Esophagus squamous epithelium (tissue), 5 donors: ENCODE measurements around the gene NFKBIB. TPM values are rescaled to one million over a fixed set of nuclear protein-coding genes. Genes with fewer than 3 reads are reported as not detected.
"Not testable (repeated sequence)": the region's sequence is repeated elsewhere in the genome, so short reads cannot be mapped to it uniquely, and the experiment has no call there.

Experiments
- DNase-seq: peaks from one replicate; lab custom pipeline; 2025; lab: John Stamatoyannopoulos, UW
- H3K27ac ChIP-seq, 4 donors: fragments of 200-600 bp; sonication (generic); one replicate each; pipeline ENCODE4 v1.5.1; 2016 to 2019; ENCODE audit warnings: mild to moderate bottlenecking in 1 of 4
- H3K27me3 ChIP-seq, 4 donors: fragments of 200-600 bp; sonication (generic); 1 replicate in 3 of 4; 2 replicates in 1 of 4; pipeline versions ENCODE4 v1.5.1 to v1.6.0; 2017 to 2021; ENCODE audit warnings: antibody characterized with exemption in 1 of 4
- H3K36me3 ChIP-seq, 3 donors: fragments of 200-600 bp; sonication (generic); one replicate each; pipeline ENCODE4 v1.5.1; 2016 to 2019
- H3K4me1 ChIP-seq, 3 donors: fragments of 200-600 bp; sonication (generic); one replicate each; pipeline ENCODE4 v1.5.1; 2017 to 2019
- H3K4me3 ChIP-seq, 4 donors: fragments of 200-600 bp; sonication (generic); 1 replicate in 3 of 4; 2 replicates in 1 of 4; pipeline ENCODE4 v1.5.1; 2016 to 2019; ENCODE audit warnings: mild to moderate bottlenecking in 2 of 4, moderate library complexity in 1 of 4
- H3K9me3 ChIP-seq, 3 donors: fragments of 200-600 bp; sonication (generic); one replicate each; pipeline ENCODE4 v1.5.1; 2016 to 2019
- CTCF ChIP-seq, 6 experiments: fragments of 450-650 bp in 4 of 6; fragments of 200-600 bp in 2 of 6; sonication (generic) in 2 of 6; IDR thresholded peaks; one replicate each; pipeline ENCODE4 v1.5.1; 2016 to 2019; ENCODE audit warnings: antibody characterized with exemption in 6 of 6, mild to moderate bottlenecking in 4 of 6, moderate library complexity in 4 of 6
- POLR2A ChIP-seq, 4 donors: fragments of 450-650 bp; IDR thresholded peaks; one replicate each; pipeline ENCODE4 v1.6.1; 2017; ENCODE audit warnings: antibody characterized with exemption in 4 of 4, mild to moderate bottlenecking in 4 of 4, moderate library complexity in 3 of 4
- WGBS, 2 donors: methylation state at CpG; one replicate each; pipeline ENCODE4 v1.1.5; 2018; 5-methylcytosine and 5-hydroxymethylcytosine counted together
- intact Hi-C: fragments of 100-400 bp; cut with DNase I; formaldehyde crosslinking; loops from one replicate; pipeline ENCODE4 v1.15.0; 2022
- total RNA-seq, 4 donors: library from RNA; depleted of rRNA; stranded (reverse); fragments of >200 nt; gene quantifications; one replicate each; pipeline ENCODE4 v1.1.0, GENCODE V29; 2016
- donor health status: DM: yes; HTN: yes; CAD: no.

The NFKBIB gene
- total RNA-seq, 4 donors from 2014 or later: 22.0 to 34.0 (median 26.7) TPM

- H3K36me3 ChIP-seq: peaks cover 0 to 33% (median 8%) of the 10 kb centered on the region in 3 donors
- no peaks in the 10 kb centered on the region for H3K27me3 ChIP-seq
- DNase-seq: no peak
- peak overlapping the region; percentile 63 to 93 (median 72) for H3K4me3 ChIP-seq
- WGBS, 2 donors: 21 to 25% methylated on average over 4 to 7 of the region's 8 CpGs
- peak overlapping the region in 3 of 4 donors; percentile 87 to 91 (median 91) for H3K27ac ChIP-seq
- H3K4me1 ChIP-seq: peaks cover 12 to 30% (median 18%) of the 10 kb centered on the region in 3 donors
- H3K9me3 ChIP-seq: peaks cover 0 to 4% (median 0%) of the 10 kb centered on the region in 3 donors
- TF ChIP-seq CTCF (IDR thresholded peaks at IDR 0.05): no peak
- TF ChIP-seq POLR2A (IDR thresholded peaks at IDR 0.05): no peak
- intact Hi-C loops: no loop called here
Observed at GRCh38 chr19:38931521-38931793, 31.7 kb downstream of the NFKBIB start.

- no peak for TF ChIP-seq POLR2A (IDR thresholded peaks at IDR 0.05)
- peak in 2 of 6 experiments; percentile 14 to 36 for TF ChIP-seq CTCF (IDR thresholded peaks at IDR 0.05)
- DNase-seq: no peak
- WGBS, 2 donors: 84 to 85% methylated on average over 5 to 12 of the region's 29 CpGs
- Histone ChIP-seq H3K27ac (no peak overlapping the region), H3K9me3 (peaks cover 0 to 4% (median 0%) of the 10 kb centered on the region in 3 donors), H3K4me3 (no peak overlapping the region), H3K27me3 (no peaks in the 10 kb centered on the region), H3K36me3 (peaks cover 0 to 32% (median 8%) of the 10 kb centered on the region in 3 donors), H3K4me1 (peaks cover 12 to 30% (median 18%) of the 10 kb centered on the region in 3 donors)
- intact Hi-C loops: no loop called here
Observed at GRCh38 chr19:38932425-38933179, 32.8 kb downstream of the NFKBIB start.

- Histone ChIP-seq H3K9me3 (peaks cover 0 to 4% (median 0%) of the 10 kb centered on the region in 3 donors), H3K27ac (no peak overlapping the region), H3K4me1 (peaks cover 12 to 30% (median 18%) of the 10 kb centered on the region in 3 donors), H3K4me3 (no peak overlapping the region), H3K27me3 (no peaks in the 10 kb centered on the region), H3K36me3 (peaks cover 0 to 32% (median 8%) of the 10 kb centered on the region in 3 donors)
- intact Hi-C loops: no loop called here
- WGBS, 2 donors: 59 to 72% methylated on average over 4 of the region's 4 CpGs
- no peak for DNase-seq
- TF ChIP-seq POLR2A (IDR thresholded peaks at IDR 0.05): no peak
Observed at GRCh38 chr19:38933544-38933943, 33.8 kb downstream of the NFKBIB start.

DNA sequence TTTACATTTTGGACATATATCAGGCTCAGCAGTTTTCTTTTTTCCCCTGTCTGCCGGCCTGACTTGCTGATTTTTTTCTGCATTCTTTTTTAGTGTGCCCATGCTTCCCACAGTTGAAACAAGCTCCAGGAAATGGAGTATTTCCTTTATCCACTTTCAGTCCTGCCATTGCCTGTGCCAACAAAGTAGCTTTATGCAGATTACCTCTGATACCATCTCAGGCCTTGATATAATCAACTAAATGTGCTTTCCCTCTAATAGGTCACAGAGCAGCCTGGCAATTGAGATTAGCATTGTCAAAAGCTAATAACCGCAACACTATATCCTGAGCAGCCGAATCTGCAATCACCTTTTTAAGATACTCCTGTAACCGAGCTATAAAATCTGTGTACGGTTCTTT is 40.2 kb downstream of the NFKBIB start:
- TF ChIP-seq POLR2A (IDR thresholded peaks at IDR 0.05) (no peak), CTCF (IDR thresholded peaks at IDR 0.05) (no peak)
- WGBS, 2 donors: 61 to 65% methylated on average over 5 of the region's 5 CpGs
- Histone ChIP-seq H3K9me3 (peaks cover 0 to under 1% (median 0%) of the 10 kb centered on the region in 3 donors), H3K4me1 (no peaks in the 10 kb centered on the region), H3K4me3 (no peak overlapping the region), H3K27ac (no peak overlapping the region), H3K36me3 (peaks cover 0 to 4% (median 0%) of the 10 kb centered on the region in 3 donors), H3K27me3 (no peaks in the 10 kb centered on the region)
- intact Hi-C loops: no loop called here
- no peak for DNase-seq

DNA sequence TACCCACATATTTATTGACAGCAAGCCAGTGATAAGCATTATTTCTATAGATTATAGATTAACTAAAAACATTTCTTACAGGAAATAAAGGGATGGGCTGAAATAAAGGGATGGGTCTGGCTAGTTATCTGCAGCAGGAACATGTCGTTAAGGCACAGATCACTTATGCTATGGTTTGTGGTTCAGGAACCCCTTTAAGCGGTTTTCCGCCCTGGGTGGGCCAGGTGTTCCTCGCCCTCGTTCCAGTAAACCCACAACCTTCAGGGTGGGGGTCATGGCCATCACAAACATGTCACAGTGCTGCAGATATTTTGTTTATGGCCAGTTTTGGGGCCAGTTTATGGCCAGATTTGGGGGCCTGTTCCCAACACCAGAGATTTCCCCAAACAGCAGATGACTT is 41.7 kb downstream of the NFKBIB start:
- H3K27me3 ChIP-seq, H3K4me3 ChIP-seq, H3K36me3 ChIP-seq, H3K27ac ChIP-seq, intact Hi-C loops, H3K9me3 ChIP-seq, H3K4me1 ChIP-seq, DNase-seq: not testable (repeated sequence)
- WGBS, 2 donors: 59 to 71% methylated on average over 5 of the region's 5 CpGs

DNA sequence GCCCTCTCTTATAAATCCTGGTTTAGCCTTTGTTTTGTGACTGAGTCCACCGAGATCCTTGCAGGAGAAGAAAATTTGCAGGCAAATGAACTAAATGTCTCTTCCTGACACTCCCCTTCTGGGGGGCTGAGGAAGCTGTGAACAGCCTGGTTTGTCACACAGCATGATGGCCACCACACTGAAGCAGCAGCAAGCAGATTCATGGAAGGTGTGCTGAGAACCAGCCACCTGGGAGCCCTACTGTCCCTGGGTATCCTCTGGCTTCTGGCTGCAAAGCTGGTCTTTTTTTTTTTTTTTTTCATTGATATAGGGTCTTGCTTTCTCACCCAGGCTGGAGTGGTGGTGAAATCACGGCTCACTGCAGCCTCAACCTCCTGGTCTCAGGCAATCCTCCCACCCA is 42.2 kb downstream of the NFKBIB start:
- no peak overlapping the region for H3K27ac ChIP-seq
- DNase-seq: no peak
- H3K27me3 ChIP-seq: no peaks in the 10 kb centered on the region
- H3K4me3 ChIP-seq: no peak overlapping the region
- peaks cover 0 to 13% (median 0%) of the 10 kb centered on the region in 3 donors for H3K36me3 ChIP-seq
- TF ChIP-seq POLR2A (IDR thresholded peaks at IDR 0.05): no peak
- TF ChIP-seq CTCF (IDR thresholded peaks at IDR 0.05): no peak
- no peaks in the 10 kb centered on the region for H3K4me1 ChIP-seq
- intact Hi-C loops: no loop called here
- 43% methylated on average over 1 of the region's 2 CpGs; no CpG with 5 or more reads in 1 of the 2 donors for WGBS, 2 donors
- H3K9me3 ChIP-seq: no peaks in the 10 kb centered on the region
